Measurements from ENCODE around the gene AVL9. TPM values are rescaled to one million over a fixed set of nuclear protein-coding genes. Genes with fewer than 3 reads are reported as not detected.
A peak's percentile ranks its signal among the peaks of the same experiment; 100 is the strongest.

The AVL9 gene
- total and polyA plus RNA-seq, 9 of the 15 experiments (the other 6 are each of a cell fraction or from before 2014, with no cell fraction given) = 6.4 to 66.2 (median 30.1) TPM

DNA sequence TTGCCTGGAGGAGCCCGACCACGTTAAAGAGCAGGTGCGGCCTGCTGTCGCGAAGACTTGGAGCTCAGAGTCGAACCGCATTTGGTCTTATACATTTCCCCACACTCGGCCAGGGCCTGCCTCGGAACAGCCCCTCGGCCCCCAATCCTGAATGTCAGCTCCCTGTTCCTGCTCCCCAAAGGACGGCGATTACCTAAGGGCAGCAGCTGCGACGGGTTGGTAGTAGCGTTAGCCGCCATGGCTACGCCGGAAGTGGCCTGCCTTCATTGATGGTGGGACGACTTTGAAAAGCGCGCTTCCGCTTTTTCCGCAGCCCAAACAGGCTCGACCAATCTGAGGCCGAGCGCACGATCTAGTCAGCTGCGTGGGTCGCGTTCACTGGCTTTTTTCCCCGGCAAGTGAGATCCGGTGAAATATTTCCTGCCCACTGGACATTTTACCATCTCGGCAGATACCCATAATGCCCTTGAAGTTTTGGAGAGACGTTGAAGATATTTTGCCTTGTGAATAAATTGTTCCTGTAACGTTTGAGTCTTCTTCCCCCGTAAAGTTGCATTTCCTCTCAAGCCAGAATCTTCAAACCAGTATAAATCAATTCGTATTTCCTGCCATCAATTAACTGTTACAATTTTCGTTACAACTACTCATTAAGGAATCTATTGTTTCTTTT, 5.0 kb upstream of the AVL9 start, which contains the start of gene LSM5 (continued):
- TF ChIP-seq SP1 (CRISPR knock-in tag; IDR thresholded peaks at IDR 0.05) (peak; percentile 82), DIDO1 (tag; IDR thresholded peaks at IDR 0.05; ENCODE audit: low read depth) (peak; percentile 95), SOX6 (IDR thresholded peaks at IDR 0.05) (no peak; the same call in 1 of the 2 replicates), SPI1 (IDR thresholded peaks at IDR 0.05; ENCODE audit: borderline replicate concordance, low read depth, low read length) (peak; percentile 97), HNRNPK (IDR thresholded peaks at IDR 0.05; ENCODE audit: low read depth, low read length, poor library complexity, severe bottlenecking) (no peak), ZNF436 (CRISPR knock-in tag; IDR thresholded peaks at IDR 0.05) (no peak), TAF9B (IDR thresholded peaks at IDR 0.05; ENCODE audit: partially characterized antibody) (peak; percentile 89), JUND (IDR thresholded peaks at IDR 0.05; ENCODE audit: borderline replicate concordance, low read depth, low read length) (peak; percentile 82), JUND (tag; IDR thresholded peaks at IDR 0.05; ENCODE audit: borderline replicate concordance, low read depth, low read length) (peak; percentile 67; the same call in 2 of the 3 replicates), MYNN (IDR thresholded peaks at IDR 0.05) (0 out of 2 replicates have a peak, but pooled peaks have one; percentile 29), MYNN (CRISPR knock-in tag; IDR thresholded peaks at IDR 0.05) (no peak), ZNF134 (CRISPR knock-in tag; conservative IDR thresholded peaks at IDR 0.05) (0 out of 2 replicates have a peak, but pooled peaks have one; percentile 1), NR4A1 (CRISPR knock-in tag; IDR thresholded peaks at IDR 0.05) (peak; percentile 40; the same call in 1 of the 2 replicates), NR4A1 (tag; IDR thresholded peaks at IDR 0.05) (no peak), MYBL2 (IDR thresholded peaks at IDR 0.05; ENCODE audit: low read depth) (peak; percentile 56; the same call in 1 of the 2 replicates), MYBL2 (CRISPR knock-in tag; IDR thresholded peaks at IDR 0.05; ENCODE audit: borderline replicate concordance) (no peak), RCOR1 (IDR thresholded peaks at IDR 0.05; ENCODE audit: borderline replicate concordance in 1 of 2, low read depth in 2 of 2, low read length in 2 of 2) (peak in 1 of 2 experiments; percentile 58; a peak in 1 of 4 replicates), ETV5 (CRISPR knock-in tag; IDR thresholded peaks at IDR 0.05; ENCODE audit: low read depth) (peak; percentile 96), ZBED1 (IDR thresholded peaks at IDR 0.05) (no peak), IFI16 (CRISPR knock-in tag; IDR thresholded peaks at IDR 0.05) (0 out of 2 replicates have a peak, but pooled peaks have one; percentile 2), GABPB1 (CRISPR knock-in tag; IDR thresholded peaks at IDR 0.05) (peak; percentile 99), ELF2 (CRISPR knock-in tag; IDR thresholded peaks at IDR 0.05) (peak; percentile 93), ZZZ3 (IDR thresholded peaks at IDR 0.05) (0 out of 2 replicates have a peak, but pooled peaks have one; percentile 68)
- TF ChIP-seq, protein P1, sequence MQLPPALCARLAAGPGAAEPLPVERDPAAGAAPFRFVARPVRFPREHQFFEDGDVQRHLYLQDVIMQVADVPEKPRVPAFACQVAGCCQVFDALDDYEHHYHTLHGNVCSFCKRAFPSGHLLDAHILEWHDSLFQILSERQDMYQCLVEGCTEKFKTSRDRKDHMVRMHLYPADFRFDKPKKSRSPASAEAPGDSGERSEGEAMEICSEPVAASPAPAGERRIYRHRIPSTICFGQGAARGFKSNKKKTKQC (CRISPR knock-in tag; IDR thresholded peaks at IDR 0.05) = peak; percentile 77; the same call in 1 of the 2 replicates
- TF ChIP-seq, protein P2, sequence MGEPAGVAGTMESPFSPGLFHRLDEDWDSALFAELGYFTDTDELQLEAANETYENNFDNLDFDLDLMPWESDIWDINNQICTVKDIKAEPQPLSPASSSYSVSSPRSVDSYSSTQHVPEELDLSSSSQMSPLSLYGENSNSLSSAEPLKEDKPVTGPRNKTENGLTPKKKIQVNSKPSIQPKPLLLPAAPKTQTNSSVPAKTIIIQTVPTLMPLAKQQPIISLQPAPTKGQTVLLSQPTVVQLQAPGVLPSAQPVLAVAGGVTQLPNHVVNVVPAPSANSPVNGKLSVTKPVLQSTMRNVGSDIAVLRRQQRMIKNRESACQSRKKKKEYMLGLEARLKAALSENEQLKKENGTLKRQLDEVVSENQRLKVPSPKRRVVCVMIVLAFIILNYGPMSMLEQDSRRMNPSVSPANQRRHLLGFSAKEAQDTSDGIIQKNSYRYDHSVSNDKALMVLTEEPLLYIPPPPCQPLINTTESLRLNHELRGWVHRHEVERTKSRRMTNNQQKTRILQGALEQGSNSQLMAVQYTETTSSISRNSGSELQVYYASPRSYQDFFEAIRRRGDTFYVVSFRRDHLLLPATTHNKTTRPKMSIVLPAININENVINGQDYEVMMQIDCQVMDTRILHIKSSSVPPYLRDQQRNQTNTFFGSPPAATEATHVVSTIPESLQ (CRISPR knock-in tag; IDR thresholded peaks at IDR 0.05) = peak; percentile 53; the same call in 1 of the 2 replicates

All from K562 (cell line).